IMR-90 (cell line): ENCODE data around the gene CHAC1.

Experiments used
- CHD1 ChIP-seq: IDR thresholded peaks from 2 replicates; pipeline ENCODE4 v1.6.1; 2012; ENCODE audit warnings: low read depth, low read length, improper control_type of control experiment
- POLR2A ChIP-seq: IDR thresholded peaks from 2 replicates; pipeline ENCODE4 v1.6.1; 2012; ENCODE audit warnings: mild to moderate bottlenecking, low read depth, low read length
- RAD21 ChIP-seq: IDR thresholded peaks from 2 replicates; pipeline ENCODE4 v1.6.1; 2012; ENCODE audit warnings: low read length, improper control_type of control experiment
- RFX5 ChIP-seq: IDR thresholded peaks from 2 replicates; pipeline ENCODE4 v1.8.0; 2012; ENCODE audit warnings: low read depth, mild to moderate bottlenecking, low read length, moderate library complexity
- SMC3 ChIP-seq: fragments of 150-350 bp; IDR thresholded peaks from 2 replicates; pipeline ENCODE4 v1.6.1; 2016; ENCODE audit warnings: low read depth, mild to moderate bottlenecking, antibody characterized with exemption, low read length, moderate library complexity
- TF ChIP-seq, protein P1 (sequence below): conservative IDR thresholded peaks from 2 replicates; pipeline ENCODE4 v1.5.1; 2012; ENCODE audit warnings: mild to moderate bottlenecking, low read depth, low read length, improper control_type of control experiment
- TF ChIP-seq, protein P2 (sequence below): fragments of 150-350 bp; IDR thresholded peaks from 2 replicates; pipeline ENCODE4 v1.6.1; 2016; ENCODE audit warnings: low read depth, mild to moderate bottlenecking, low read length, moderate library complexity, borderline replicate concordance

DNA sequence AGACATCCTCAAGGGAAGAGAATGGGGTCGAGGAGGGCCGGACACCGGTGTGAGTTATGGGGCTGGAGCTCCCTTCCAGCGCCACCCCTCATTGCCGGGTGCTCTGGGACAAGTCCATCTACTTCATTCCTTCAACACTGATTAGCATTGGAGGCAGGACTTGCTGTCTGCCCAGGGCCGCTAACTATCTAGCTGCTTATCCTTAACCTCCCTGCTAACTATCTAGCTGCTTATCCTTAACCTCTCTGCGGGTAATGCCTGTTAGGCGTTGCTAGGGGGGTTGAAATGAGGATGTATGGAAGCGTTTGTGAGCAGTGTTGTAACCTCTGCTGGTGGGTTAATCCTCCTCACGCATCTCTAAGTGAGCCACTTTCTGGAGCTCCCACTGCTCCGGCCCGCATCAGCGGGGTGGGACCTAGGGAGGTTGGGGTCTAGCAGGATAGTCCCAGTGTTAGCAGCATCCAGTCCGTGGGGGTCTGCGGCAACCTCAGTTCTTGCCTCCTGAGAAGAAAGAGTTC lies 10.9 kb upstream of the CHAC1 start:
- TF ChIP-seq POLR2A = no peak
- TF ChIP-seq CHD1 = no peak
- TF ChIP-seq, protein P1, sequence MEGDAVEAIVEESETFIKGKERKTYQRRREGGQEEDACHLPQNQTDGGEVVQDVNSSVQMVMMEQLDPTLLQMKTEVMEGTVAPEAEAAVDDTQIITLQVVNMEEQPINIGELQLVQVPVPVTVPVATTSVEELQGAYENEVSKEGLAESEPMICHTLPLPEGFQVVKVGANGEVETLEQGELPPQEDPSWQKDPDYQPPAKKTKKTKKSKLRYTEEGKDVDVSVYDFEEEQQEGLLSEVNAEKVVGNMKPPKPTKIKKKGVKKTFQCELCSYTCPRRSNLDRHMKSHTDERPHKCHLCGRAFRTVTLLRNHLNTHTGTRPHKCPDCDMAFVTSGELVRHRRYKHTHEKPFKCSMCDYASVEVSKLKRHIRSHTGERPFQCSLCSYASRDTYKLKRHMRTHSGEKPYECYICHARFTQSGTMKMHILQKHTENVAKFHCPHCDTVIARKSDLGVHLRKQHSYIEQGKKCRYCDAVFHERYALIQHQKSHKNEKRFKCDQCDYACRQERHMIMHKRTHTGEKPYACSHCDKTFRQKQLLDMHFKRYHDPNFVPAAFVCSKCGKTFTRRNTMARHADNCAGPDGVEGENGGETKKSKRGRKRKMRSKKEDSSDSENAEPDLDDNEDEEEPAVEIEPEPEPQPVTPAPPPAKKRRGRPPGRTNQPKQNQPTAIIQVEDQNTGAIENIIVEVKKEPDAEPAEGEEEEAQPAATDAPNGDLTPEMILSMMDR = no peak
- TF ChIP-seq RAD21 = no peak
- no peak for TF ChIP-seq SMC3
- TF ChIP-seq, protein P2, sequence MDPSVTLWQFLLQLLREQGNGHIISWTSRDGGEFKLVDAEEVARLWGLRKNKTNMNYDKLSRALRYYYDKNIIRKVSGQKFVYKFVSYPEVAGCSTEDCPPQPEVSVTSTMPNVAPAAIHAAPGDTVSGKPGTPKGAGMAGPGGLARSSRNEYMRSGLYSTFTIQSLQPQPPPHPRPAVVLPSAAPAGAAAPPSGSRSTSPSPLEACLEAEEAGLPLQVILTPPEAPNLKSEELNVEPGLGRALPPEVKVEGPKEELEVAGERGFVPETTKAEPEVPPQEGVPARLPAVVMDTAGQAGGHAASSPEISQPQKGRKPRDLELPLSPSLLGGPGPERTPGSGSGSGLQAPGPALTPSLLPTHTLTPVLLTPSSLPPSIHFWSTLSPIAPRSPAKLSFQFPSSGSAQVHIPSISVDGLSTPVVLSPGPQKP = no peak
- TF ChIP-seq RFX5 = no peak
